ENCODE measurements around the gene BARX2.

BARX2 gene

GRCh38 chr11:129443276-129443675, 67.6 kb downstream of the BARX2 start:
- no peak for TF ChIP-seq TAF1 (IDR thresholded peaks at IDR 0.05; ENCODE audit: borderline replicate concordance, insufficient read depth, low read length)
- no peak for TF ChIP-seq REST (IDR thresholded peaks at IDR 0.05; ENCODE audit: insufficient read depth in 1 of 2, low read depth in 2 of 2, low read length in 2 of 2)
- TF ChIP-seq SIN3A (IDR thresholded peaks at IDR 0.05; ENCODE audit: borderline replicate concordance, insufficient read depth, low read length) = no peak
- no peak for TF ChIP-seq POLR2AphosphoS5 (IDR thresholded peaks at IDR 0.05; ENCODE audit: low read depth, low read length)
- TF ChIP-seq FOXP2 (optimal IDR thresholded peaks at IDR 0.05; ENCODE audit: borderline replicate concordance, extremely low read depth, extremely low read length, insufficient read depth) = no peak

- TF ChIP-seq SIN3A (IDR thresholded peaks at IDR 0.05; ENCODE audit: borderline replicate concordance, insufficient read depth, low read length) (no peak), POLR2AphosphoS5 (IDR thresholded peaks at IDR 0.05; ENCODE audit: low read depth, low read length) (no peak), TAF1 (IDR thresholded peaks at IDR 0.05; ENCODE audit: borderline replicate concordance, insufficient read depth, low read length) (no peak), REST (IDR thresholded peaks at IDR 0.05; ENCODE audit: insufficient read depth in 1 of 2, low read depth in 2 of 2, low read length in 2 of 2) (no peak), FOXP2 (optimal IDR thresholded peaks at IDR 0.05; ENCODE audit: borderline replicate concordance, extremely low read depth, extremely low read length, insufficient read depth) (no peak)
Observed at GRCh38 chr11:129444274-129444673, 68.6 kb downstream of the BARX2 start.

GRCh38 chr11:129445226-129445625, 69.6 kb downstream of the BARX2 start:
- no peak for TF ChIP-seq SIN3A (IDR thresholded peaks at IDR 0.05; ENCODE audit: borderline replicate concordance, insufficient read depth, low read length)
- TF ChIP-seq POLR2AphosphoS5 (IDR thresholded peaks at IDR 0.05; ENCODE audit: low read depth, low read length) = no peak
- no peak for TF ChIP-seq TAF1 (IDR thresholded peaks at IDR 0.05; ENCODE audit: borderline replicate concordance, insufficient read depth, low read length)
- no peak for TF ChIP-seq FOXP2 (optimal IDR thresholded peaks at IDR 0.05; ENCODE audit: borderline replicate concordance, extremely low read depth, extremely low read length, insufficient read depth)
- no peak for TF ChIP-seq REST (IDR thresholded peaks at IDR 0.05; ENCODE audit: insufficient read depth in 1 of 2, low read depth in 2 of 2, low read length in 2 of 2)

- TF ChIP-seq SIN3A (IDR thresholded peaks at IDR 0.05; ENCODE audit: borderline replicate concordance, insufficient read depth, low read length) (no peak), TAF1 (IDR thresholded peaks at IDR 0.05; ENCODE audit: borderline replicate concordance, insufficient read depth, low read length) (no peak), REST (IDR thresholded peaks at IDR 0.05; ENCODE audit: insufficient read depth in 1 of 2, low read depth in 2 of 2, low read length in 2 of 2) (no peak), FOXP2 (optimal IDR thresholded peaks at IDR 0.05; ENCODE audit: borderline replicate concordance, extremely low read depth, extremely low read length, insufficient read depth) (no peak)
Observed at GRCh38 chr11:129446572-129446971, 70.9 kb downstream of the BARX2 start.

GRCh38 chr11:129447654-129448239, 72.1 kb downstream of the BARX2 start:
- TF ChIP-seq SIN3A (IDR thresholded peaks at IDR 0.05; ENCODE audit: borderline replicate concordance, insufficient read depth, low read length) (no peak), POLR2AphosphoS5 (IDR thresholded peaks at IDR 0.05; ENCODE audit: low read depth, low read length) (no peak), TAF1 (IDR thresholded peaks at IDR 0.05; ENCODE audit: borderline replicate concordance, insufficient read depth, low read length) (no peak), REST (IDR thresholded peaks at IDR 0.05; ENCODE audit: insufficient read depth in 1 of 2, low read depth in 2 of 2, low read length in 2 of 2) (no peak), FOXP2 (optimal IDR thresholded peaks at IDR 0.05; ENCODE audit: borderline replicate concordance, extremely low read depth, extremely low read length, insufficient read depth) (no peak)

Data from PFSK-1 (cell line).